EL (cell line): ENCODE results near the gene B9D1.
A peak's percentile ranks its signal among the peaks of the same experiment; 100 is the strongest.

ENCODE experiments used
- DNase-seq: peaks from one replicate; pipeline ENCODE4 v3.0.0-alpha.2; 2016

B9D1 gene

GRCh38 chr17:19316761-19317358 is 45.7 kb downstream of the B9D1 start:
- DNase-seq = no peak

- DNase-seq = no peak
Measured at GRCh38 chr17:19315104-19315503, 47.4 kb downstream of the B9D1 start.

- no peak for DNase-seq
Measured at GRCh38 chr17:19313746-19314651, 48.5 kb downstream of the B9D1 start.

- no peak for DNase-seq
Measured at GRCh38 chr17:19313066-19313745, 49.3 kb downstream of the B9D1 start.

GRCh38 chr17:19312406-19312805 is 50.1 kb downstream of the B9D1 start:
- no peak for DNase-seq

GRCh38 chr17:19311421-19312215 is 50.9 kb downstream of the B9D1 start:
- peak; percentile 65 for DNase-seq

- DNase-seq = no peak
Measured at GRCh38 chr17:19311016-19311415, 51.5 kb downstream of the B9D1 start.

GRCh38 chr17:19310151-19310550 is 52.4 kb downstream of the B9D1 start:
- DNase-seq = no peak

GRCh38 chr17:19309701-19310100 is 52.8 kb downstream of the B9D1 start:
- DNase-seq = no peak

GRCh38 chr17:19308398-19308797 is 54.1 kb downstream of the B9D1 start:
- no peak for DNase-seq

- no peak for DNase-seq
Measured at GRCh38 chr17:19307521-19307920, 55.0 kb downstream of the B9D1 start.

- no peak for DNase-seq
Measured at GRCh38 chr17:19306160-19307111, 56.1 kb downstream of the B9D1 start.

GRCh38 chr17:19305761-19306159 is 56.8 kb downstream of the B9D1 start:
- DNase-seq = no peak

- DNase-seq = no peak
Measured at GRCh38 chr17:19305256-19305655, 57.3 kb downstream of the B9D1 start.

- no peak for DNase-seq
Measured at GRCh38 chr17:19304751-19305150, 57.8 kb downstream of the B9D1 start.

- peak; percentile 81 for DNase-seq
Measured at GRCh38 chr17:19304209-19304608, 58.3 kb downstream of the B9D1 start.

GRCh38 chr17:19303367-19303776 is 59.2 kb downstream of the B9D1 start:
- no peak for DNase-seq

- DNase-seq = no peak
Measured at GRCh38 chr17:19302791-19303331, 59.7 kb downstream of the B9D1 start.

- no peak for DNase-seq
Measured at GRCh38 chr17:19301973-19302372, 60.5 kb downstream of the B9D1 start.

GRCh38 chr17:19301274-19301951 is 61.1 kb downstream of the B9D1 start:
- DNase-seq = no peak

GRCh38 chr17:19299866-19300265 is 62.7 kb downstream of the B9D1 start:
- no peak for DNase-seq
